Effector memory CD8-positive, alpha-beta T cell (primary cell): ENCODE measurements around the gene SERGEF.

Experiments
- ATAC-seq: fragments of 150-1000 bp; cut with Tn5 transposase; replicated peaks from 2 replicates; pipeline ENCODE4 v1.10.0; 2021; ENCODE audit warnings: mild to moderate bottlenecking, moderate library complexity
- DNase-seq, 3 experiments: peaks; one replicate each; pipeline ENCODE4 v3.0.0; 2021
- H3K27ac Mint-ChIP-seq, 2 donors: one replicate each; pipeline ENCODE4 v1.8.0; 2022; ENCODE audit warnings: mild to moderate bottlenecking in 2 of 2, mixed read lengths in 2 of 2, moderate library complexity in 2 of 2
- H3K27me3 Mint-ChIP-seq, 2 donors: one replicate each; pipeline ENCODE4 v1.8.0; 2022; ENCODE audit warnings: mixed read lengths in 2 of 2
- H3K36me3 Mint-ChIP-seq: one replicate; pipeline ENCODE4 v1.8.0; 2022; ENCODE audit warnings: mild to moderate bottlenecking, moderate library complexity, mixed read lengths; ENCODE audit not compliant: insufficient read depth
- H3K4me1 Mint-ChIP-seq, 2 donors: one replicate each; pipeline ENCODE4 v1.8.0; 2022; ENCODE audit warnings: low read depth in 2 of 2, mixed read lengths in 2 of 2
- H3K4me3 Mint-ChIP-seq, 2 donors: one replicate each; pipeline ENCODE4 v1.8.0; 2022; ENCODE audit warnings: mild to moderate bottlenecking in 2 of 2, mixed read lengths in 2 of 2, moderate library complexity in 2 of 2
- H3K9me3 Mint-ChIP-seq, 2 donors: one replicate each; pipeline ENCODE4 v1.8.0; 2022; ENCODE audit warnings: mixed read lengths in 2 of 2

Gene SERGEF

GRCh38 chr11:17740649-17741235, 272.1 kb downstream of the SERGEF start:
- H3K27me3 Mint-ChIP-seq = peaks cover 32 to 36% of the 10 kb centered on the region in 2 donors
- H3K4me3 Mint-ChIP-seq = no peak overlapping the region
- no peak for ATAC-seq
- H3K27ac Mint-ChIP-seq = no peak overlapping the region
- H3K9me3 Mint-ChIP-seq = no peaks in the 10 kb centered on the region
- no peak for DNase-seq
- peaks cover 4% of the 10 kb centered on the region for H3K36me3 Mint-ChIP-seq
- H3K4me1 Mint-ChIP-seq = peaks cover 0 to 3% of the 10 kb centered on the region in 2 donors

- H3K4me1 Mint-ChIP-seq = peaks cover 0 to 3% of the 10 kb centered on the region in 2 donors
- H3K36me3 Mint-ChIP-seq = peaks cover 4% of the 10 kb centered on the region
- H3K4me3 Mint-ChIP-seq = no peak overlapping the region
- peaks cover 24 to 29% of the 10 kb centered on the region in 2 donors for H3K27me3 Mint-ChIP-seq
- DNase-seq (no peak), ATAC-seq (no peak)
- no peak overlapping the region for H3K27ac Mint-ChIP-seq
- no peaks in the 10 kb centered on the region for H3K9me3 Mint-ChIP-seq
Observed at GRCh38 chr11:17739945-17740338, 272.9 kb downstream of the SERGEF start.

GRCh38 chr11:17738151-17738973, 274.5 kb downstream of the SERGEF start:
- no peak overlapping the region for H3K4me3 Mint-ChIP-seq
- DNase-seq = no peak
- H3K4me1 Mint-ChIP-seq = peaks cover 0 to 3% of the 10 kb centered on the region in 2 donors
- H3K36me3 Mint-ChIP-seq = peaks cover 4% of the 10 kb centered on the region
- no peak overlapping the region for H3K27ac Mint-ChIP-seq
- ATAC-seq = no peak
- no peaks in the 10 kb centered on the region for H3K9me3 Mint-ChIP-seq
- H3K27me3 Mint-ChIP-seq = peaks cover 26 to 30% of the 10 kb centered on the region in 2 donors
